Loucy (cell line): ENCODE results near the gene MED14.

Source experiments
- H2AFZ ChIP-seq: fragments of 200-600 bp; sonication (generic); 2 replicates; pipeline ENCODE4 v1.6.0; 2016; ENCODE audit warnings: antibody characterized with exemption, mild to moderate bottlenecking, low read length, moderate library complexity
- H3F3A ChIP-seq: fragments of 200-600 bp; 2 replicates; pipeline ENCODE4 v1.6.0; 2016; ENCODE audit warnings: antibody characterized with exemption, low read depth, mild to moderate bottlenecking
- H3K27me3 ChIP-seq: fragments of 200-600 bp; sonication (generic); 2 replicates; pipeline ENCODE4 v1.6.1; 2014; ENCODE audit warnings: low read length, mild to moderate bottlenecking; ENCODE audit not compliant: insufficient read depth, poor library complexity, severe bottlenecking
- H3K36me3 ChIP-seq: fragments of 200-600 bp; sonication (generic); 2 replicates; pipeline ENCODE4 v1.6.1; 2016; ENCODE audit warnings: low read length; ENCODE audit not compliant: insufficient read depth
- H3K4me1 ChIP-seq: fragments of 200-600 bp; sonication (generic); 2 replicates; pipeline ENCODE4 v1.5.1; 2014; ENCODE audit warnings: low read length, mild to moderate bottlenecking; ENCODE audit not compliant: insufficient read depth, poor library complexity, severe bottlenecking
- H3K4me2 ChIP-seq: fragments of 200-600 bp; sonication (generic); 2 replicates; pipeline ENCODE4 v1.6.0; 2014; ENCODE audit warnings: antibody characterized with exemption, low read length, low read depth, mild to moderate bottlenecking; ENCODE audit not compliant: poor library complexity, severe bottlenecking
- H3K4me3 ChIP-seq: fragments of 200-600 bp; sonication (generic); 2 replicates; pipeline ENCODE4 v1.5.1; 2014; ENCODE audit warnings: low read length, mild to moderate bottlenecking, mixed read lengths; ENCODE audit not compliant: poor library complexity, severe bottlenecking
- H3K79me2 ChIP-seq: fragments of 200-600 bp; sonication (generic); 2 replicates; pipeline ENCODE4 v1.6.1; 2014; ENCODE audit warnings: low read length; ENCODE audit not compliant: insufficient read depth
- H3K9ac ChIP-seq: fragments of 200-600 bp; sonication (generic); 2 replicates; pipeline ENCODE4 v1.6.0; 2014; ENCODE audit warnings: mild to moderate bottlenecking, low read depth, low read length, moderate library complexity; ENCODE audit not compliant: poor library complexity, severe bottlenecking
- H3K9me2 ChIP-seq: fragments of 200-600 bp; sonication (generic); replicated peaks from 2 replicates; pipeline ENCODE4 v1.6.1; 2016; ENCODE audit warnings: low read depth, low read length, mixed read lengths
- H3K9me3 ChIP-seq: fragments of 200-600 bp; sonication (generic); 2 replicates; pipeline ENCODE4 v1.6.1; 2014; ENCODE audit warnings: mild to moderate bottlenecking, antibody characterized with exemption, low read length, low read depth; ENCODE audit not compliant: insufficient read depth
- H4K20me1 ChIP-seq: fragments of 200-600 bp; sonication (generic); 2 replicates; pipeline ENCODE4 v1.6.0; 2014; ENCODE audit warnings: antibody characterized with exemption, low read length, mild to moderate bottlenecking; ENCODE audit not compliant: insufficient read depth, poor library complexity, severe bottlenecking
- EZH2phosphoT487 ChIP-seq: fragments of 200-600 bp; IDR thresholded peaks from 2 replicates; pipeline ENCODE4 v1.6.1; 2018; ENCODE audit warnings: antibody characterized with exemption, mild to moderate bottlenecking, moderate library complexity, borderline replicate concordance
- TF ChIP-seq, protein P1 (sequence below): fragments of 200-600 bp; sonication (generic); conservative IDR thresholded peaks from 2 replicates; pipeline ENCODE4 v1.5.1; 2014; ENCODE audit warnings: mild to moderate bottlenecking, antibody characterized with exemption, low read length

MED14 gene

DNA sequence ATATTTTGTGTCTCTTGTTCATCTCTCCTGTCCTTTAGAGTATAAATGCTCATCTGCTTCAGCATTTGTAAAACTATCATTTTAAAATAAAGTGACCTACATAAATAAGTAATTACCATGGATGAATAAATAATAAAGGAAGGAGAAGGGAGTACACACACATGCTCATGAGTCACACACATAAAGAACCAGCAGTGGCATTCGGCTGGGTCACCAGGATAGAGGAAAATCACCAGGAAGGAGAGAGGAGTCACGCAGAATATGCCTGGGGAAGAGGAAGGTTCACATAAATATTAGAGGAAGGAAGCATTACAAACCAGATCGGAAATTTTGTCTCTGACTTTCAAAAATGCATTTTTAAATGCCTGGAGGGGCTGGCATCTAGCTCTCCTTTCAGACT lies 38.5 kb upstream of the MED14 start:
- no peak overlapping the region for H3K4me3 ChIP-seq
- H3K4me1 ChIP-seq: no peaks in the 10 kb centered on the region
- H3K9me2 ChIP-seq: no peaks in the 10 kb centered on the region
- no peak overlapping the region for H3K4me2 ChIP-seq
- no peaks in the 10 kb centered on the region for H3K27me3 ChIP-seq
- no peaks in the 10 kb centered on the region for H3F3A ChIP-seq
- no peaks in the 10 kb centered on the region for H3K36me3 ChIP-seq
- H3K9me3 ChIP-seq: no peaks in the 10 kb centered on the region
- no peaks in the 10 kb centered on the region for H4K20me1 ChIP-seq
- H3K9ac ChIP-seq: no peak overlapping the region
- no peaks in the 10 kb centered on the region for H3K79me2 ChIP-seq
- TF ChIP-seq EZH2phosphoT487: no peak
- TF ChIP-seq, protein P1, sequence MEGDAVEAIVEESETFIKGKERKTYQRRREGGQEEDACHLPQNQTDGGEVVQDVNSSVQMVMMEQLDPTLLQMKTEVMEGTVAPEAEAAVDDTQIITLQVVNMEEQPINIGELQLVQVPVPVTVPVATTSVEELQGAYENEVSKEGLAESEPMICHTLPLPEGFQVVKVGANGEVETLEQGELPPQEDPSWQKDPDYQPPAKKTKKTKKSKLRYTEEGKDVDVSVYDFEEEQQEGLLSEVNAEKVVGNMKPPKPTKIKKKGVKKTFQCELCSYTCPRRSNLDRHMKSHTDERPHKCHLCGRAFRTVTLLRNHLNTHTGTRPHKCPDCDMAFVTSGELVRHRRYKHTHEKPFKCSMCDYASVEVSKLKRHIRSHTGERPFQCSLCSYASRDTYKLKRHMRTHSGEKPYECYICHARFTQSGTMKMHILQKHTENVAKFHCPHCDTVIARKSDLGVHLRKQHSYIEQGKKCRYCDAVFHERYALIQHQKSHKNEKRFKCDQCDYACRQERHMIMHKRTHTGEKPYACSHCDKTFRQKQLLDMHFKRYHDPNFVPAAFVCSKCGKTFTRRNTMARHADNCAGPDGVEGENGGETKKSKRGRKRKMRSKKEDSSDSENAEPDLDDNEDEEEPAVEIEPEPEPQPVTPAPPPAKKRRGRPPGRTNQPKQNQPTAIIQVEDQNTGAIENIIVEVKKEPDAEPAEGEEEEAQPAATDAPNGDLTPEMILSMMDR: no peak
- H2AFZ ChIP-seq: no peak overlapping the region

DNA sequence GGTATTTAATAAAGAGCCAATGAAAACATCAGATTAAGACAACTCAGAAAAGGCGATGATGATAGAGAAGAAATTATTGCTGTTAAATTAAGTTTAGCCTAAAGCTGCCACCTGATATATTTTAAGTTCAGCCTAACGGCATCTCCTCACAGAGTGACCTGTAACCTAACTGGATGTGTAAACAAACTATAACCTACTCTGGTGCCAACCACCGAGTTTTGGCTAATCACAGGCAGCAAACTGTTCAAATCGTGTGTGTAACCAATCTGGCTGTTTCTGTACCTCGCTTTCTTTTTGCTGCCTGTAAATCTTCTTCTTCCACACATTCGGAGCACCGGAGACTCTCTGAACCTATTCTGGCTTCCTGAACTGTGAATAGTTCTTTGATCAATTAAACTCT lies 37.8 kb upstream of the MED14 start:
- no peak for TF ChIP-seq EZH2phosphoT487
- TF ChIP-seq, protein P1: no peak
- Histone ChIP-seq H3K36me3 (no peaks in the 10 kb centered on the region), H3F3A (no peaks in the 10 kb centered on the region), H3K79me2 (no peaks in the 10 kb centered on the region), H3K27me3 (no peaks in the 10 kb centered on the region), H3K9ac (no peak overlapping the region), H3K4me3 (no peak overlapping the region), H2AFZ (no peak overlapping the region), H3K9me2 (no peaks in the 10 kb centered on the region), H3K9me3 (no peaks in the 10 kb centered on the region), H3K4me2 (no peak overlapping the region), H4K20me1 (no peaks in the 10 kb centered on the region), H3K4me1 (no peaks in the 10 kb centered on the region)

DNA sequence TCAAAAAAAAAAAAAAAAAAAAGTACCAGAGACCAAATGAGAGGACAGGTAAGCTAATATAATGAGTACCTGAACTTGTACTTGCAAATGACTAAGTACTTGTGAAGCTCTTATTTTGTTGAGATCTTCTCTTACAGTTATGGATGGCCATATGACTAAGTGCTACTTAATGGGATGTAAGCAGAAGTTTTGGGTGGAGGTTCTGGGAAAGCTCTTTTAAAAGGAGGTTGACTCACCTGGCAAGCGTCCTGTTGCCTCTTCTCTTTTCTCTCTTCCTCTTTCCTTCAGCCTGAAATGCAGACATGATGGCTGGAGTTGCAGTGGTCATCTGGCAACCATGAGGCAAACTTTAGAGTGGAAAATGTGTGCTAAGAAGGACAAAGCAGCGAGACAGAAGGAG lies 36.9 kb upstream of the MED14 start:
- Histone ChIP-seq H2AFZ (no peak overlapping the region), H3K9ac (no peak overlapping the region), H3K9me3 (no peaks in the 10 kb centered on the region), H3K4me1 (no peaks in the 10 kb centered on the region), H4K20me1 (no peaks in the 10 kb centered on the region), H3K4me3 (no peak overlapping the region), H3K79me2 (no peaks in the 10 kb centered on the region), H3K36me3 (no peaks in the 10 kb centered on the region), H3K9me2 (no peaks in the 10 kb centered on the region), H3F3A (no peaks in the 10 kb centered on the region), H3K4me2 (no peak overlapping the region), H3K27me3 (no peaks in the 10 kb centered on the region)
- TF ChIP-seq, protein P1: no peak
- no peak for TF ChIP-seq EZH2phosphoT487
